Gastroesophageal sphincter (tissue), 3 donors: ENCODE data around the gene FTSJ1.

Experiments used
- CTCF ChIP-seq, 4 experiments: fragments of 200-600 bp in 2 of 4; fragments of 450-650 bp in 2 of 4; sonication (generic) in 1 of 4; IDR thresholded peaks; one replicate each; pipeline ENCODE4 v1.5.1; 2017 to 2019; ENCODE audit warnings: antibody characterized with exemption in 4 of 4, mild to moderate bottlenecking in 2 of 4, moderate library complexity in 2 of 4
- EP300 ChIP-seq: sonication (generic); formaldehyde crosslinking; IDR thresholded peaks from one replicate; pipeline ENCODE4 v1.6.1; 2017; ENCODE audit warnings: antibody characterized with exemption, mild to moderate bottlenecking
- POLR2A ChIP-seq, 2 donors: fragments of 450-650 bp; IDR thresholded peaks; one replicate each; pipeline ENCODE4 v1.6.1; 2017; ENCODE audit warnings: antibody characterized with exemption in 2 of 2, mild to moderate bottlenecking in 2 of 2, moderate library complexity in 1 of 2

GRCh38 chrX:48508400-48509244, 32.6 kb downstream of the FTSJ1 start, which contains the start of gene PORCN:
- TF ChIP-seq POLR2A (IDR thresholded peaks at IDR 0.05) (peak; percentile 36 to 57), CTCF (IDR thresholded peaks at IDR 0.05) (no peak), EP300 (no peak)
